Muscle layer of duodenum (tissue), 2 donors: Measurements from ENCODE around the gene SLC20A1.
A peak's percentile ranks its signal among the peaks of the same experiment; 100 is the strongest.
"Not testable (repeated sequence)": the region's sequence is repeated elsewhere in the genome, so short reads cannot be mapped to it uniquely, and the experiment has no call there.

Experiments used
- H3K27ac ChIP-seq: one replicate; pipeline ENCODE4 v1.7.0; 2013; ENCODE audit warnings: mild to moderate bottlenecking, low read length
- H3K27me3 ChIP-seq: one replicate; pipeline ENCODE4 v1.7.0; 2013; ENCODE audit warnings: low read depth, mild to moderate bottlenecking, control low read depth, low read length
- H3K36me3 ChIP-seq, 2 donors: one replicate each; pipeline ENCODE4 v1.7.0; 2013; ENCODE audit warnings: low read length in 2 of 2, control low read depth in 1 of 2, mild to moderate bottlenecking in 1 of 2; ENCODE audit not compliant: insufficient read depth in 2 of 2, control insufficient read depth in 1 of 2
- H3K4me1 ChIP-seq, 2 donors: one replicate each; pipeline ENCODE4 v1.7.0; 2013; ENCODE audit warnings: low read length in 2 of 2, mild to moderate bottlenecking in 2 of 2, control low read depth in 1 of 2, moderate library complexity in 1 of 2; ENCODE audit not compliant: insufficient read depth in 2 of 2, control insufficient read depth in 1 of 2
- H3K4me3 ChIP-seq, 2 donors: one replicate each; pipeline ENCODE4 v1.7.0; 2013; ENCODE audit warnings: low read length in 2 of 2, low read depth in 1 of 2, mild to moderate bottlenecking in 1 of 2
- H3K9me3 ChIP-seq, 2 donors: one replicate each; pipeline ENCODE4 v1.7.0; 2013; ENCODE audit warnings: low read length in 2 of 2, control low read depth in 1 of 2, mild to moderate bottlenecking in 1 of 2; ENCODE audit not compliant: control insufficient read depth in 1 of 2
- donor health status: healthy.

The SLC20A1 gene

GRCh38 chr2:112609320-112609719 lies 36.4 kb upstream of the SLC20A1 start:
- not testable (repeated sequence) for H3K36me3 ChIP-seq, H3K4me3 ChIP-seq, H3K27ac ChIP-seq, H3K27me3 ChIP-seq, H3K4me1 ChIP-seq, H3K9me3 ChIP-seq

- not testable (repeated sequence) for H3K4me3 ChIP-seq, H3K36me3 ChIP-seq, H3K9me3 ChIP-seq, H3K27me3 ChIP-seq, H3K27ac ChIP-seq, H3K4me1 ChIP-seq
Observed at GRCh38 chr2:112612283-112612682, 33.5 kb upstream of the SLC20A1 start.

DNA sequence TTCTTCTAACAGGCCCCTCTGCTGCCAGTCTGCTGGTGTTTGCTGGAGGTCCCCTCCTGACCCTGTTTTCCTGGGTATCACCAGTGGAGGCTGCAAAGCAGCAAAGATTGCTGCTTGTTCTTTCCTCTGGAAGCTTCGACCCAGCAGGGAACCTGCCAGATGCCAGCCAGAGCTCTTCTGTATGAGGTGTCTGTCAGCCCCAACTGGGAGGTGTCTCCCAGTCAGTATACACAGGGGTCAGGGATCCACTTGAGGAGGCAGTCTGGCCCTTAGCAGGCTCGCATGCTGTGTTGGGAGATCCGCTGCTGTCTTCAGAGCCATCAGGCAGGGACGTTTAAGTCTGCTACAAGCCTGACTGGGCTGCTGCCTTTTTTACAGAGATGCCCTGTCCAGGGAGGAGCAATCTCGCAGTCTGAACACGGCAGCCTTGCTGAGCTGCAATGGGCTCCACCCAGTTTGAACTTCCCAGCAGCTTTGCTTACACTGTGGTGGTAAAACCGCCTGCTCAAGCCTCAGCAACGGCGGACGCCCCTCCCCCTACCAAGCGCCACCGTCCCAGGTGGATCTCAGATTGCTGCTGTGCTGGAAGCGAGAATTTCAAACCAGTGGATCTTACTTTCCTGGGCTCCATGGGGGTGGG lies 31.4 kb upstream of the SLC20A1 start:
- Histone ChIP-seq H3K9me3 (no peaks in the 10 kb centered on the region), H3K36me3 (no peaks in the 10 kb centered on the region), H3K4me3 (no peak overlapping the region), H3K27ac (no peak overlapping the region), H3K27me3 (no peaks in the 10 kb centered on the region), H3K4me1 (no peaks in the 10 kb centered on the region)

DNA sequence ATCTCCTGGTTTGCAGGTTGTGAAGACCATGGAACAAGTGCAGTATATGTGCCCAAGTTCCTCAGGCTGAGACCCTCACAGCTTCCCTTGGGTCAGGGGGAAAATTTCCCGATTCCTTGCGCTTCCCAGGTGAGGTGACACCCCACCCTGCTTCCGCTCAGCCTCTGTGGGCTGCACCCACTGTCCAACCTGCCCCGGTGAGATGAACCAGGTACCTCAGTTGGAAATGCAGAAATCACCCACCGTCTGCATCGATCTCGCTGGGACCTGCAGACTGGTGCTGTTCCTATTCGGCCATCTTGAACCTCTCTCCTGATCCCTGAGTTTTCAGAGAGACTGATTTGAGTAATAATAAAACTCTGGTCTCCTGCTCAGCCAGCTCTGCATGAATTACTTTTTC lies 30.7 kb upstream of the SLC20A1 start:
- Histone ChIP-seq H3K4me3 (no peak overlapping the region), H3K27ac (no peak overlapping the region), H3K4me1 (no peaks in the 10 kb centered on the region)

DNA sequence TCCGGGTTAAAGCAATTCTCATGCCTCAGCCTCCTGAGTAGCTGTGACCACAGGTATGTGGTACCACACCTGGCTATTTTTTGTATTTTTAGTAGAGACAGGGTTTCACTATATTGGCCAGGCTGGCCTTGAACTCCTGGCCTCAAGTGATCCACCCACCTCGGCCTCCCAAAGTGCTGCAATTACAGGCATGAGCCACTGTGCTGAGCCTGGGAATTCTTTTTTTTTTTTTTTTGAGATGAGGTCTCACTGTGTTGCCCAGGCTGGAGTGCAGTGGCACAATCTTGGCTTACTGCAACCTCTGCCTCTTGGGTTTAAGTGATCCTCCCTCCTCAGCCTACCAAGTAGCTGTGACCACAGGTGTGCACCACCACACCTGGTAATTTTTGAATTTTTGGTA lies 29.9 kb upstream of the SLC20A1 start:
- not testable (repeated sequence) for H3K9me3 ChIP-seq, H3K27ac ChIP-seq, H3K27me3 ChIP-seq, H3K4me3 ChIP-seq, H3K4me1 ChIP-seq, H3K36me3 ChIP-seq

More for the DNA sequence above, 30.7 kb upstream of the SLC20A1 start:
- no peaks in the 10 kb centered on the region for H3K27me3 ChIP-seq
- no peaks in the 10 kb centered on the region for H3K9me3 ChIP-seq
- no peaks in the 10 kb centered on the region for H3K36me3 ChIP-seq

DNA sequence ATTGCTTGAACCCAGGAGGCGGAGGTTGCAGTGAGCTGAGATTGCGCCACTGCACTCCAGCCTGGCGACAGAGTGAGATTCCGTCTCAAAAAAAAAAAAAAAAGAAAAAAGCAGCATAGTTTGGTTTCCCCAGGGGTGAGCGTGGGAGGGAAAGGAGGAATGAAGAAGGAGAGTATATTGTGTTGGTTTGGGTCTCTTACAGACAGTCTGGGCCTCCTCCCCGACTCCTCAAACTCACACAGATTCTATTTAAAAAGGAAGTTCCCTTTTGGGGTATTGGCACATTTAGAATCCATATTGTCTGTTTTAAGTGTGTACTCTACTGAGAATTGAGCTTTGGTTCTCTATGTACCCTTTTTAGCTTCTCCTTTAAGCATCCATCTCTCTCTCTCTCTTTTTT lies 27.4 kb upstream of the SLC20A1 start:
- H3K27me3 ChIP-seq = no peaks in the 10 kb centered on the region
- no peaks in the 10 kb centered on the region for H3K4me1 ChIP-seq
- no peak overlapping the region for H3K4me3 ChIP-seq
- no peaks in the 10 kb centered on the region for H3K36me3 ChIP-seq
- no peak overlapping the region for H3K27ac ChIP-seq
- no peaks in the 10 kb centered on the region for H3K9me3 ChIP-seq

DNA sequence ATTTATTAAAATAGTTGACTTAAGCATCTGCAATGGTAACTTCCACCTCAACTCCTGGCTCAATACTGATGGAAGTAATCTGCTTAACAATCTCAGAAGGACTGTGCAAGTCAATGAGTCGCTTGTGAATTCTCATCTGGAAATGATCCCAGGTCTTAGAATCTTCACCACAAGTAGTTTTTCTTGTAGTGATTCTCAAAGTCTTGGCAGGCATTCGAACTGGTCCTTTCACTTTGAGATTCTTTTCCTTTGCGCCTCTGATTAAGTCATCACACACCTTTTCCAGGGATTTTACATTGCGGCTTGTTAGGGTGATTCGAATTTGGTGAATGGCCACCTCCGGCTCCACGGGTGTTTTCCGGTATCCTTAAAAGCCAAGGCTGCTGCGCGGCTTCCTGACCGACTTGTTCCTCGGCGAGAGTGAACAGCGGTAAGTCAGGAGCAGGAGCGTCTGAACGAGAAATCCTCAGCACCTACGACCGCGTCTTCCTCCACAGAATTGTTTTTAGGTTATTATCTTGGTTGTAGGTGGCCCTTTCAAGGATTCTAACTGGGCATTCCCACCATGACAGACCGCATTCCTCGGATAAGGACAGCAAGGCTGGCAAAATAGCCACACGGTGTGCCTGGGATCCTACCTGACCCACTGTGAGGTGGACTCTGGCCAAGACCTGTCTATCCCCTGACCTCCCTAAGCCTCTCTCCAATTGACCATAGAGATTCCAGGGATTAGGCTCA lies 23.8 kb upstream of the SLC20A1 start:
- H3K27ac ChIP-seq = no peak overlapping the region
- no peaks in the 10 kb centered on the region for H3K9me3 ChIP-seq
- peaks cover 0 to 7% of the 10 kb centered on the region in 2 donors for H3K4me1 ChIP-seq
- no peaks in the 10 kb centered on the region for H3K27me3 ChIP-seq
- no peak overlapping the region for H3K4me3 ChIP-seq
- no peaks in the 10 kb centered on the region for H3K36me3 ChIP-seq

GRCh38 chr2:112622528-112622849 lies 23.2 kb upstream of the SLC20A1 start:
- Histone ChIP-seq H3K4me3 (no peak overlapping the region), H3K9me3 (no peaks in the 10 kb centered on the region), H3K4me1 (peaks cover 0 to 8% of the 10 kb centered on the region in 2 donors), H3K27ac (no peak overlapping the region), H3K27me3 (no peaks in the 10 kb centered on the region), H3K36me3 (no peaks in the 10 kb centered on the region)

DNA sequence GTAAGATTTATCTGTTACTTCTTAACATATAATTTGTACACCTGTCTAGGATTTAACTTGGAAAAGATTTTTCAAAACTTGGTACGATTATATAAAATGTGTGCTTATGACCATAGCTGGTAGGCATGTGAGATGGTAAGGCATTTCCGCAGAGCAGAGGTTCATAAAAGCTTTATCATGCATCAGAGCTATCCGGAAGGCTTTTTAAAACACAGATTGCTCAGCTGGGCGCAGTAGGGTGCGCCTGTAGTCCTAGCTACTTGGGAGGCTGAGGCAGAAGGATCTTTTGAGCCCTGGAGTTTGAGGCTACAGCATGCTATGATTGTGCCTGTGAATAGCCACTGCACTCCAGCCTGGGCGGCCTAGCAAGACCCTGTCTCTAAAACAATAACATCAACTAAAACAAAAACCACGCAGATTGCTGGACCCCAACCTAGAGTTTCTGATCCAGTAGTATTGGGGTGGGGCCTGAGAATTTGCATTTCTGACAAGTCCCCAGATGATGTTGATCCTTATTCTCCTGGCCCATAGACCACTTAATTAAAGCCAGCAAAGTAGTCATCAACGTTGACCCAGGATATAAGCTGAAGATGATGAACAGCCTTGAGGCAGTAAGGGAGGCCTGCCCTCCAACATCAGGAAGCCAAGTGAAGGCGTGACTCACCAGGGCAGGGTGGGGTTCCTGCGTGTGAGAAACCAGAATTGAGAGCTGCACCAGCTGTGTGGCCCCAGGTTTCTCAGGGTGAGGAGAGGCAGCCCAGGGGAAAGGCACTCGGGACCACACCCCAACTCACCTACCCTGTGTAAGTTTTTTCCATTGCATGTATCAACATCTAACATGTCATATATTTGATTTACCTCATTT lies 21.6 kb upstream of the SLC20A1 start:
- no peaks in the 10 kb centered on the region for H3K9me3 ChIP-seq
- no peak overlapping the region for H3K4me3 ChIP-seq
- no peak overlapping the region for H3K27ac ChIP-seq

GRCh38 chr2:112625474-112626114 lies 20.1 kb upstream of the SLC20A1 start:
- H3K27ac ChIP-seq = no peak overlapping the region
- H3K4me3 ChIP-seq = no peak overlapping the region
- H3K27me3 ChIP-seq = no peaks in the 10 kb centered on the region
- H3K4me1 ChIP-seq = peaks cover 0 to 8% of the 10 kb centered on the region in 2 donors
- H3K9me3 ChIP-seq = no peaks in the 10 kb centered on the region
- H3K36me3 ChIP-seq = no peaks in the 10 kb centered on the region

More for the DNA sequence above, 21.6 kb upstream of the SLC20A1 start:
- Histone ChIP-seq H3K27me3 (no peaks in the 10 kb centered on the region), H3K4me1 (peaks cover 0 to 8% of the 10 kb centered on the region in 2 donors), H3K36me3 (no peaks in the 10 kb centered on the region)

DNA sequence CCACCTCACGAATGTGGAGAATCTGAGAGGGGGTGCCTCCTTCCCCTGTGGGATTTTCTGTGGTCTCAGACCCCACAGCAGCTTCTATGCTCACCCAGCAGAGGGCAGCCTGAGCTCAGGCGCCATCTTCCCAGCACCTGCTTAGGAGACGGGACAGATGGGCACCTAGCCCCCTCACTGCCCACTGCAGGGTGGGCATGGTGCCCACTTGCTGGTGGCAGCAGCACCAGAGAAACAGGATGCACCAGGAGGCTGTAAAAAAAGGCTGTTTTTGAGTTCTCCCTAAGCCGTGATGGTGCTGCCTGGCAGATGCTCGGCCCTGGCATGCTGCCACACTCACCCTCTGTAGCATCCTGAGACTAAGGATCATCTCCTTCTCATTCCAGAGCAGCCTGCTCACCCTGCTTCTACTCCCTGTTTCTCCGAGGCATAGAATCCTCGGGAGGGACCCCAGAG lies 19.1 kb upstream of the SLC20A1 start:
- H3K27me3 ChIP-seq = no peaks in the 10 kb centered on the region
- no peaks in the 10 kb centered on the region for H3K36me3 ChIP-seq
- peak overlapping the region; percentile 28 to 58 for H3K4me3 ChIP-seq
- no peaks in the 10 kb centered on the region for H3K9me3 ChIP-seq
- H3K4me1 ChIP-seq = peaks cover 0 to 16% of the 10 kb centered on the region in 2 donors
- peak overlapping the region; percentile 76 for H3K27ac ChIP-seq
